WI38 (cell line): Measurements from ENCODE around the gene ZNF672.

Experiments
- H3K4me3 ChIP-seq: 2 replicates; pipeline ENCODE4 v1.5.1; 2011; ENCODE audit warnings: low read depth, mild to moderate bottlenecking, control low read depth, low read length
- TF ChIP-seq, protein P1 (sequence below): IDR thresholded peaks from 2 replicates; pipeline ENCODE4 v1.5.1; 2012; ENCODE audit warnings: low read depth, mild to moderate bottlenecking, control low read depth, low read length

ZNF672 gene

DNA sequence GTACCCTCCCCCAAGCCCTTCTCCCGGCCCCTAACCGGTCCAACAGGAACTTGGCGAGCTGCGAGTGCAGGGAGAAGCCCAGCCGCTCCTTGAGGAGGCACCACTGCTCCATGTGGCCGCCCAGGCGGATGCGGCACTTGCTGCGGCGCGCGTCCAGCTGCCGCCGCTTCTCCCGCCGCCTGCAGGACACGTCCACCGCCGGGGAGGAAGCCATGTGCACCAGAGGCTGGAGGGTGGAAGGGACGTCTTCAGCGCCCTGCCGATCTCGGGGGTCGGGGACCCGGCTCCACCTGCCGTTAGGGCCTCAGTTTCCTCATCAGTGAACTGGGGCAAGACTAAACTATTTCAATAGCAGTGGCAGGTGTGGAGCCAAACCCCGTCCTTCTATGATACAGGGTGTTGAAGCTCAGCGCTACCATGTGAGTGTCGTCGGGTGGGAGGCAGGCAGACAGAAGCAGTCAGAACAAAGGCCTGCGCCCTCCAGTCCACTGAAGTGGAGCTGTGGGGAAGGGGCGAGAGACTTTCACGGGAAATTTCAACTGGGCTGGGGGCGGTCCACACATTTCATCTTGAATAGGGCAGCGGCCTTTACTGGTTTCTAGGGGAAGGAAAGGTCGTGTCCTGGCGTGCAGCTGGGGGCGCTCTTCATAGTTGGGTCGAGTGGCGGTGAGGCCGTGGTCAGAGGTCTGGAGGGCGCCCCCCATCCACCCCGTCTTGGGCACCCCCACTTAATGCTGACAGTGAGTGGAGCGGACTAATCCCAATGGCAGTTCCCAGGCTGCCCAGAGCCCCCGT lies 20.3 kb downstream of the ZNF672 start:
- TF ChIP-seq, protein P1, sequence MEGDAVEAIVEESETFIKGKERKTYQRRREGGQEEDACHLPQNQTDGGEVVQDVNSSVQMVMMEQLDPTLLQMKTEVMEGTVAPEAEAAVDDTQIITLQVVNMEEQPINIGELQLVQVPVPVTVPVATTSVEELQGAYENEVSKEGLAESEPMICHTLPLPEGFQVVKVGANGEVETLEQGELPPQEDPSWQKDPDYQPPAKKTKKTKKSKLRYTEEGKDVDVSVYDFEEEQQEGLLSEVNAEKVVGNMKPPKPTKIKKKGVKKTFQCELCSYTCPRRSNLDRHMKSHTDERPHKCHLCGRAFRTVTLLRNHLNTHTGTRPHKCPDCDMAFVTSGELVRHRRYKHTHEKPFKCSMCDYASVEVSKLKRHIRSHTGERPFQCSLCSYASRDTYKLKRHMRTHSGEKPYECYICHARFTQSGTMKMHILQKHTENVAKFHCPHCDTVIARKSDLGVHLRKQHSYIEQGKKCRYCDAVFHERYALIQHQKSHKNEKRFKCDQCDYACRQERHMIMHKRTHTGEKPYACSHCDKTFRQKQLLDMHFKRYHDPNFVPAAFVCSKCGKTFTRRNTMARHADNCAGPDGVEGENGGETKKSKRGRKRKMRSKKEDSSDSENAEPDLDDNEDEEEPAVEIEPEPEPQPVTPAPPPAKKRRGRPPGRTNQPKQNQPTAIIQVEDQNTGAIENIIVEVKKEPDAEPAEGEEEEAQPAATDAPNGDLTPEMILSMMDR, result 0 out of 2 replicates have a peak, but pooled peaks have one; percentile 20
- peak overlapping the region; percentile 61 for H3K4me3 ChIP-seq

DNA sequence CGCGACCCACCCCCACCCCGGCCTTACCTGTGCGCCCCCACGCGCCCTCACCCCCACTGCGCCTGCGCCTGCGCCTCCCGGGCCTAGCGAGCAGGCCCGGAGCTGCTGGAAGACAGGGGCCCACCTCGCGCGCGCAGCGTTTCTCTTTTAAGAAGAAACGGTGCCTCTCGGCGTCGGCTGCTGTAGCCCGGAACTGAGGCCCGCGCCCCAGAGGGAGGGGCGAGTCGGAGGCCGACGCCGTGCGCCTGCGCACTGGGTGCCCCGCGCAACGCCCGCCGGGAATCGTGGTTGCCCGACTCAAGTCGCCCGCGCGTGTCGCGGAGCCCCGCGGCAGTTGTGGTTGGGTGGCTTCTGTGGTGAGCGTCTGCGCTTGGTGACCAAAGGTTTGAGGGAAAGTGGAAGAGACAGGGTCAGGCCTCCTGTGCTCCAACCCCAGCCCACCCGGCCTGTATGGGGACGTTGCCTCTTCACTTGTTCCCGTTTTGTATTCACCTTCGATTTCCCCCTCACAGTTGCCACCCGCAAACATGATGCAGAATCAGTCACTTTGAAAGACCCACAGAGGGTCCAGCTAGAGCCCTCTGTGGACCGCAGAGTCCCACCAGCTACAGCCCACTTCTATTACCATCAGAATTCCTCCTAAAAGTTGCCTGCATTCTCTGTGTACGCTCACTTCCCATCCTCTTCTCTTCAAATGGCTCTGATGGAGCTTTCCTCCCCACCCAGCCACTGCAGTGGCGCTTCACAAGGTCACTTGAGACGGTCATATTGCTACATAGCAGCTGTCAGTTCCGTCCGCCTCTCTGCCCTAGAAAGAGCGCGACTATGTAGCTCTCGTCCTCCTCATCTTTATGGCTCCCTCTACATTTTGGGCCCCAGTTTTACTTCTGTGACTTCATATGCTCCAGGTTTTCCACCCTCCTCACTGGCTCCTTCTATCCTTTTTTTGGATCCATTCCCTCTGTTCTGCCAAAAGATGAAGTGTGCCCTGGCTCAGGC lies 21.2 kb downstream of the ZNF672 start, which contains the start of gene ZNF692:
TSS of gene ZNF692 (minus strand) at position 195 of the 999 bp plus-strand sequence. CDS start 776 bp downstream, outside the sequence.
- TF ChIP-seq, protein P1, result no peak
- H3K4me3 ChIP-seq, result peak within 1 kb of the TSS; percentile 61

DNA sequence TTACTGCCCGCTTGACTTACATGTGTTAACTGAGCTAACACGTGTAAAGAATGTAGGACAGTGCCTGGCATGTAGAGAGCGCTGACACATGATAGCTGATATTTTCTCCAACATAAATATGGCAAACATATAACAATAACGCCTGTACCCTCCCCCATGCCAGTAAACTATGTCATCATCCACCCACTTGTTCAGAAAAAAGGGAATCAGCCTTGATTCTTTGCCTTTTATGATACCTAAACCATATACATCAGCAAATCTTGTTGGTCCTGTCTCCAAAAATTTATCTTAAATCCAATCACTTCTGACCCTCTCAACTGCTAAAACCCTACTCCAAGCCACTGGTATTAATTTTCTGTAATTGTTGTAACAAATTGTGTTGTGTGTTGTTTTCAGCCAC lies 22.0 kb downstream of the ZNF672 start:
- no peak overlapping the region for H3K4me3 ChIP-seq
- TF ChIP-seq, protein P1, result no peak

DNA sequence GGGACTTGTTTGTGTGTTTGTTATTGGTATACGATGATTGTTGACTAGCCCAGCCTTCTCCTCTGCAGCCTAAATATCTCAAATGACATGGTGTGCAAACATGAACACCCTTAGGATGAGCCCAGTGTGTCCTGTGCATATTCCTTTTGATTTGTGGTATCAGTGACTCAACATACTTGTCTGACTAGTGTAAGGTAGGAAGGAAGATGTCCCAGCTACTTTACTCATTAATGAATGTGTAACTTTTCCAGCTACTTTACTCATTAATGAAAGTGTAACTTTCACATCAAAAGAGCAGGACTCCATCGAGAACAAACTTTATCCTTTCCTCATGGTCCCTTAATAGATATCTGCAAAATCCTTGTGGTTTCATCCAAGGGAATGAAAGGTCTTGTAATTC lies 23.6 kb downstream of the ZNF672 start:
- H3K4me3 ChIP-seq, result no peak overlapping the region

DNA sequence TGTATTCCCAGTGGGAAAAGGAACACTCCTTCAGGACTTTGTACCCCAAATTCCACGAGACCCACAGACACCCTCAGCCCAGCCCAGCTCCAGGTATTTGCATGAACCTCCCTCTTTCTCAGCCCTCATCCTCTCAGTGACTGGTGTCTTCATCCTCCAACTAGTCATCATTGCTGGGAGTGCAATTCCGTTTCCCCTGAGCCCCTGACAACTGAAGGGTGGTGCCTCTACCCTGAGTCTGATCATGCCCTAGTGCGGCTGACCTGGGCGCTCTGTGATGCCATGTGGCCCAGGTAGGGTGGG lies 24.6 kb downstream of the ZNF672 start:
- peak overlapping the region; percentile 61 for H3K4me3 ChIP-seq
- TF ChIP-seq, protein P1, result no peak

More for the DNA sequence above, 23.6 kb downstream of the ZNF672 start:
- TF ChIP-seq, protein P1, result no peak

DNA sequence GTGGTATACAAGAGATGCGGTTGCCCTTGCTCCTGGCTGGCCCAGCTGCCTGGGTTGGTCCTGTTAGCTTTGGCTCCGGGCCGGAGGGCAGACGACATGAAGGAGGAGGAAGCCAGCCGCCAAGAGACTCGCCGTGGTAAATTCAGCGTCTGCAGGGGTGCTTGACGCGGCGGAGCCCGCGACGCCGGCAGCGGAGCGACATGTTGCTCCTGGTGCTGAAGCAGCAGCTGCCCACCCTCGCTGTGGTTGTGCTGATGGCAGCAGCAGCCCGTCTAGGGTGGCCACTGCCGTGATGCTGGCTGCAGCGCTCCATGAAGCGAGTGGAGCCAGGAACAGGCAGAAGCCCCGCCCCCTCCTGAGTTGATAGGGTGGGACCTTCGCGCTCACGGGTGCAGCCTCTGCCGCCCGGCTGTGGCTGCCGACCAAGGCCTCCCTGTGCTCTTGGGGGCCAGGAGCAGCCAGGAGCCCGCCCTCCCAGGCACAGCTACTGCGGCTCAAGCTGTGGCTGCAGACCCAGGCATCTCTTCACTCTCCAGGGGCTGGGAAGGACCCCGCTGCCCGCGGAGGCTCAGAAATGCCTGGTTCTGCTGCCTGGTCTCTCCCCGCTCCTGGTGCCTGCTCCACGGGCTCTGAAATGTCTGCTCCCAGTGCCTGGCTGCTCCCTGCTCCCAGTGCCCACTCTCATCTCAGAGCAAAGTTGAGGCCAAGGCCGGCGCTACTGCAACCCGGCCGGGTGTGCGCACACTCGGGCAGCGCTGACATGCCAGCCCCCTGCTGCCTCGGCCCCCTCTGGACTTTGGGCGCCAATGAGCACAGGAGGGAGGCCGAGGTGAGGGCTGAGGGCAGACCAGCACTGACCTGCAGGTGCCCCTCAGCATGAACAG lies 25.2 kb downstream of the ZNF672 start:
- H3K4me3 ChIP-seq, result peak overlapping the region; percentile 61
- TF ChIP-seq, protein P1, result no peak
